ENCODE data around the gene RASD2.

DNA sequence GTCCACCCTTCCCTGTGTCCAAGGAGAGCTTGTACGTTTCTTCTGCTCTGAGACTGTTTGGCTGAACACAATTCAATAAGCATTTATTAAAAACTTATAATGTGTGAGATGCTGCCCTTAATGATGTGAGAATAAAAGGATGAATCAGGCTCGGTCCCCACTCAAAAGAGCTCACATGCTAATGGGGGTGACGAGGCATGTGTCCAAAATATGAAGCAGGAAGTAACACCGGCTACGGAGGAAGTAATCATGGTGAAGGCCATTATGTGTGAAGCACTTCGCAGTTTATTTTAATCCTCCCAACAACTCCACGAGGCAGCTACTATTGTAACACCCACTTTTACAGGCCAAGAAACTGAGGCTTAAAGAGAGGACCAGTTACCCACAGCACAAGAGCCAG is 3.4 kb upstream of the RASD2 start:
- TF ChIP-seq CTCF (IDR thresholded peaks at IDR 0.05) (no peak), JUN (CRISPR knock-in tag; IDR thresholded peaks at IDR 0.05) (no peak), RORB (CRISPR knock-in tag; IDR thresholded peaks at IDR 0.05) (no peak), ZNF281 (CRISPR knock-in tag; IDR thresholded peaks at IDR 0.05) (no peak), ERG (CRISPR knock-in tag; IDR thresholded peaks at IDR 0.05) (no peak), ATF3 (CRISPR knock-in tag; conservative IDR thresholded peaks at IDR 0.05) (no peak), USF2 (CRISPR knock-in tag; IDR thresholded peaks at IDR 0.05) (no peak), ZNF416 (CRISPR knock-in tag; IDR thresholded peaks at IDR 0.05) (no peak), SP1 (CRISPR knock-in tag; conservative IDR thresholded peaks at IDR 0.05) (no peak), ATF6 (CRISPR knock-in tag; IDR thresholded peaks at IDR 0.05) (no peak), IRF2 (CRISPR knock-in tag; IDR thresholded peaks at IDR 0.05; ENCODE audit: borderline replicate concordance, low read depth) (no peak)
- TF ChIP-seq, protein P1, sequence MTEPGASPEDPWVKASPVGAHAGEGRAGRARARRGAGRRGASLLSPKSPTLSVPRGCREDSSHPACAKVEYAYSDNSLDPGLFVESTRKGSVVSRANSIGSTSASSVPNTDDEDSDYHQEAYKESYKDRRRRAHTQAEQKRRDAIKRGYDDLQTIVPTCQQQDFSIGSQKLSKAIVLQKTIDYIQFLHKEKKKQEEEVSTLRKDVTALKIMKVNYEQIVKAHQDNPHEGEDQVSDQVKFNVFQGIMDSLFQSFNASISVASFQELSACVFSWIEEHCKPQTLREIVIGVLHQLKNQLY (CRISPR knock-in tag; IDR thresholded peaks at IDR 0.05), result no peak
